GM23338 (cell line): ENCODE data around the gene MOXD1. TPM values are rescaled to one million over a fixed set of nuclear protein-coding genes. Genes with fewer than 3 reads are reported as not detected.

ENCODE experiments used
- ATAC-seq: fragments of 200-7000 bp; cut with Tn5 transposase; 3 replicates; pipeline ENCODE4 v1.9.1; 2020
- DNase-seq: peaks from one replicate; pipeline ENCODE4 v3.0.0-alpha.2; 2015; ENCODE audit warnings: low spot score
- H2AFZ ChIP-seq: fragments of 200-600 bp; sonication (generic); 2 replicates; pipeline ENCODE4 v1.8.0; 2016; ENCODE audit warnings: antibody characterized with exemption, mild to moderate bottlenecking, moderate library complexity
- H3F3A ChIP-seq: fragments of 200-600 bp; sonication (generic); replicated peaks from 2 replicates; pipeline ENCODE4 v1.8.0; 2017; ENCODE audit warnings: antibody characterized with exemption, mixed run types, low read depth
- H3K27ac ChIP-seq: fragments of 200-600 bp; sonication (generic); 2 replicates; pipeline ENCODE4 v1.6.1; 2016; ENCODE audit warnings: low read depth
- H3K27me3 ChIP-seq: fragments of 200-600 bp; sonication (generic); 2 replicates; pipeline ENCODE4 v1.8.0; 2016; ENCODE audit warnings: mild to moderate bottlenecking, mixed run types, moderate library complexity; ENCODE audit not compliant: insufficient read depth
- H3K36me3 ChIP-seq: fragments of 200-600 bp; sonication (generic); 2 replicates; pipeline ENCODE4 v1.8.0; 2016; ENCODE audit warnings: mild to moderate bottlenecking; ENCODE audit not compliant: insufficient read depth
- H3K4me1 ChIP-seq: fragments of 200-600 bp; sonication (generic); 2 replicates; pipeline ENCODE4 v1.8.0; 2016; ENCODE audit warnings: mild to moderate bottlenecking, moderate library complexity; ENCODE audit not compliant: insufficient read depth
- H3K4me2 ChIP-seq: fragments of 200-600 bp; sonication (generic); 2 replicates; pipeline ENCODE4 v1.7.1; 2017; ENCODE audit warnings: mixed run types
- H3K4me3 ChIP-seq: fragments of 200-600 bp; sonication (generic); 2 replicates; pipeline ENCODE4 v1.6.1; 2016; ENCODE audit warnings: mixed run types
- H3K79me2 ChIP-seq: fragments of 200-600 bp; sonication (generic); replicated peaks from 2 replicates; pipeline ENCODE4 v1.8.0; 2017; ENCODE audit warnings: mild to moderate bottlenecking; ENCODE audit not compliant: insufficient read depth
- H3K9me2 ChIP-seq: fragments of 200-600 bp; sonication (generic); 2 replicates; pipeline ENCODE4 v1.8.0; 2017; ENCODE audit not compliant: insufficient read depth
- H4K20me1 ChIP-seq: fragments of 200-600 bp; sonication (generic); replicated peaks from 2 replicates; pipeline ENCODE4 v1.8.0; 2017; ENCODE audit warnings: mild to moderate bottlenecking; ENCODE audit not compliant: insufficient read depth
- H3K27ac Mint-ChIP-seq: 2 replicates; pipeline ENCODE4 v1.8.0; 2020; ENCODE audit warnings: inconsistent platforms, mild to moderate bottlenecking, moderate library complexity, mixed read lengths
- H3K27me3 Mint-ChIP-seq: 3 replicates; pipeline ENCODE4 v1.8.0; 2022; ENCODE audit warnings: low read depth, mild to moderate bottlenecking, moderate library complexity, mixed read lengths, inconsistent platforms; ENCODE audit not compliant: insufficient read depth, poor library complexity
- H3K36me3 Mint-ChIP-seq: 3 replicates; pipeline ENCODE4 v1.8.0; 2021; ENCODE audit warnings: low read depth, mild to moderate bottlenecking, inconsistent platforms, moderate library complexity, mixed read lengths
- H3K4me1 Mint-ChIP-seq: 3 replicates; pipeline ENCODE4 v1.8.0; 2020; ENCODE audit warnings: mild to moderate bottlenecking, inconsistent platforms, mixed read lengths
- H3K4me3 Mint-ChIP-seq: 3 replicates; pipeline ENCODE4 v1.8.0; 2021; ENCODE audit warnings: moderate library complexity, mild to moderate bottlenecking, inconsistent platforms, mixed read lengths
- H3K9me3 Mint-ChIP-seq: 3 replicates; pipeline ENCODE4 v1.8.0; 2020; ENCODE audit warnings: moderate library complexity, mild to moderate bottlenecking, inconsistent platforms, mixed read lengths
- CREB1 ChIP-seq: fragments of 250-450 bp; sonication (Bioruptor Pico); IDR thresholded peaks from 2 replicates; pipeline ENCODE4 v1.5.0; 2020; ENCODE audit warnings: low read depth, mild to moderate bottlenecking, moderate library complexity
- CTCF ChIP-seq, 2 experiments: fragments of 200-600 bp in 1 of 2; sonication (generic) in 1 of 2; conservative IDR thresholded peaks; 2 replicates each; pipeline versions ENCODE4 v1.5.1 to v1.6.1; 2016 to 2017; ENCODE audit warnings: antibody characterized with exemption in 2 of 2, low read depth in 2 of 2, mild to moderate bottlenecking in 2 of 2, moderate library complexity in 1 of 2
- ETS1 ChIP-seq: IDR thresholded peaks from 2 replicates; pipeline ENCODE4 v1.6.1; 2016; ENCODE audit warnings: antibody characterized with exemption
- EZH2 ChIP-seq: fragments of 200-600 bp; sonication (generic); IDR thresholded peaks from one replicate; pipeline ENCODE4 v1.8.0; 2017; ENCODE audit warnings: antibody characterized with exemption, mild to moderate bottlenecking, low read depth; ENCODE audit not compliant: unreplicated experiment
- EZH2phosphoT487 ChIP-seq: fragments of 200-600 bp; sonication (generic); IDR thresholded peaks from one replicate; pipeline ENCODE4 v1.8.1; 2018; ENCODE audit warnings: antibody characterized with exemption; ENCODE audit not compliant: unreplicated experiment
- JUNB ChIP-seq: IDR thresholded peaks from one replicate; pipeline ENCODE4 v1.6.1; 2016; ENCODE audit warnings: antibody characterized with exemption; ENCODE audit not compliant: unreplicated experiment
- NANOG ChIP-seq: IDR thresholded peaks from 2 replicates; pipeline ENCODE4 v1.6.1; 2016; ENCODE audit warnings: antibody characterized with exemption, borderline replicate concordance
- POLR2AphosphoS5 ChIP-seq: IDR thresholded peaks from 2 replicates; pipeline ENCODE4 v1.6.1; 2016; ENCODE audit warnings: antibody characterized with exemption, low read depth
- REST ChIP-seq: IDR thresholded peaks from one replicate; pipeline ENCODE4 v1.6.1; 2018; ENCODE audit warnings: antibody characterized with exemption; ENCODE audit not compliant: unreplicated experiment
- STAT1 ChIP-seq: IDR thresholded peaks from one replicate; pipeline ENCODE4 v1.6.1; 2016; ENCODE audit warnings: antibody characterized with exemption; ENCODE audit not compliant: unreplicated experiment
- ZNF114 ChIP-seq: fragments of 250-450 bp; sonication (Bioruptor Pico); IDR thresholded peaks from 2 replicates; pipeline ENCODE4 v1.5.0; 2020; ENCODE audit warnings: mild to moderate bottlenecking, moderate library complexity
- polyA plus RNA-seq: library from polyadenylated mRNA; unstranded; fragments of >200 nt; fragmentation: Nextera tagmentation; extraction: Ambion mirVana; gene quantifications from 2 replicates; pipeline ENCODE4 v1.2.1, GENCODE V29; 2016
- total RNA-seq: library from RNA; depleted of rRNA; stranded (reverse); fragments of >200 nt; shearing (Covaris generic); gene quantifications from 2 replicates; pipeline ENCODE4 v1.2.3, GENCODE V29; 2014

MOXD1 gene
- total and polyA plus RNA-seq, 2 experiments from 2014 or later: 1.7 to 4.3 TPM

- no peaks in the 10 kb centered on the region for H3K36me3 Mint-ChIP-seq
- H3F3A ChIP-seq: no peaks in the 10 kb centered on the region
- H3K4me1 ChIP-seq: peaks cover under 1% of the 10 kb centered on the region
- TF ChIP-seq JUNB (no peak), STAT1 (no peak), ETS1 (no peak), CTCF (conservative IDR thresholded peaks at IDR 0.05; ENCODE audit: low read depth in 2 of 2) (no peak), ZNF114 (CRISPR knock-in tag) (no peak), REST (no peak), POLR2AphosphoS5 (no peak), EZH2 (no peak)
- no peak overlapping the region for H3K4me3 Mint-ChIP-seq
- peaks cover 2% of the 10 kb centered on the region for H3K27me3 Mint-ChIP-seq
- no peak overlapping the region for H3K27ac ChIP-seq
- H3K9me2 ChIP-seq: no peaks in the 10 kb centered on the region
- H4K20me1 ChIP-seq: no peaks in the 10 kb centered on the region
- H3K4me1 Mint-ChIP-seq: no peaks in the 10 kb centered on the region
- no peak overlapping the region for H2AFZ ChIP-seq
- H3K27ac Mint-ChIP-seq: no peak overlapping the region
- no peaks in the 10 kb centered on the region for H3K27me3 ChIP-seq
- no peaks in the 10 kb centered on the region for H3K36me3 ChIP-seq
- ATAC-seq (no peak), DNase-seq (no peak)
- H3K4me3 ChIP-seq: no peak overlapping the region
- H3K4me2 ChIP-seq: no peak overlapping the region
- no peaks in the 10 kb centered on the region for H3K79me2 ChIP-seq
- no peaks in the 10 kb centered on the region for H3K9me3 Mint-ChIP-seq
Observed at GRCh38 chr6:132322398-132322797, 78.9 kb downstream of the MOXD1 start.

GRCh38 chr6:132320007-132320406 lies 81.3 kb downstream of the MOXD1 start:
- Histone ChIP-seq H3F3A (no peaks in the 10 kb centered on the region), H3K79me2 (no peaks in the 10 kb centered on the region), H3K27me3 (no peaks in the 10 kb centered on the region), H4K20me1 (no peaks in the 10 kb centered on the region), H3K4me1 (no peaks in the 10 kb centered on the region), H2AFZ (no peak overlapping the region), H3K9me2 (no peaks in the 10 kb centered on the region), H3K27ac (no peak overlapping the region), H3K36me3 (no peaks in the 10 kb centered on the region), H3K4me2 (no peak overlapping the region), H3K4me3 (no peak overlapping the region)
- Mint-ChIP-seq H3K9me3 (peaks cover 7% of the 10 kb centered on the region; the same call in 2 of the 3 replicates), H3K4me1 (no peaks in the 10 kb centered on the region), H3K27ac (no peak overlapping the region), H3K4me3 (no peak overlapping the region), H3K36me3 (0 out of 3 replicates have a peak, but pooled peaks cover 5% of the 10 kb centered on the region), H3K27me3 (no peaks in the 10 kb centered on the region)
- no peak for ATAC-seq
- no peak for DNase-seq
- TF ChIP-seq EZH2phosphoT487 (no peak), EZH2 (no peak), NANOG (no peak), CTCF (conservative IDR thresholded peaks at IDR 0.05; ENCODE audit: low read depth in 2 of 2) (no peak), POLR2AphosphoS5 (no peak), ETS1 (no peak), CREB1 (CRISPR knock-in tag) (no peak)
